Peyer's patch (tissue), 4 donors: ENCODE measurements around the gene AQP3.

ENCODE experiments used
- POLR2A ChIP-seq, 2 donors: fragments of 450-650 bp; IDR thresholded peaks; one replicate each; pipeline ENCODE4 v1.5.1; 2017; ENCODE audit warnings: antibody characterized with exemption in 2 of 2, mild to moderate bottlenecking in 2 of 2, moderate library complexity in 2 of 2
- TF ChIP-seq, protein P1 (sequence below), 6 experiments: fragments of 450-650 bp in 4 of 6; fragments of 200-600 bp in 2 of 6; sonication (generic) in 1 of 6; IDR thresholded peaks; one replicate each; pipeline ENCODE4 v1.5.1; 2017 to 2019; ENCODE audit warnings: antibody characterized with exemption in 6 of 6, mild to moderate bottlenecking in 3 of 6, moderate library complexity in 1 of 6

DNA sequence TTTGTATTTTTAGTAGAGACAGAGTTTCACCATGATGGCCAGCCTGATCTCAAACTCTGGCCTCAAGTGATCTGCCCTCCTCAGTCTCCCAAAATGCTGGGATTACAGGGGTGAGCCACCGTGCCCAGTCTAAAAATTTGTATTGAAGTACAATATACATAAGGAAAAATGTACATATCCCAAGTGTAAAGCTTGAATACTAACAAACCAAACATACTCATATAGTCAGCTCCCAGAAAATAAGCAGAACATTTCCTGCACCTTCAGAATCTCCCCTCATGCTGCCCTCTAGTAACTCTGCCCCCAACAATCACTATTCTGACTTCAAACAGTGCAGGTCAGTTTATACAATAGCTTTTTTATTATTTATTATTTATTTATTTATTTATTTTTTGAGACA lies 28.0 kb upstream of the AQP3 start:
- no peak for TF ChIP-seq POLR2A (IDR thresholded peaks at IDR 0.05)
- TF ChIP-seq, protein P1, sequence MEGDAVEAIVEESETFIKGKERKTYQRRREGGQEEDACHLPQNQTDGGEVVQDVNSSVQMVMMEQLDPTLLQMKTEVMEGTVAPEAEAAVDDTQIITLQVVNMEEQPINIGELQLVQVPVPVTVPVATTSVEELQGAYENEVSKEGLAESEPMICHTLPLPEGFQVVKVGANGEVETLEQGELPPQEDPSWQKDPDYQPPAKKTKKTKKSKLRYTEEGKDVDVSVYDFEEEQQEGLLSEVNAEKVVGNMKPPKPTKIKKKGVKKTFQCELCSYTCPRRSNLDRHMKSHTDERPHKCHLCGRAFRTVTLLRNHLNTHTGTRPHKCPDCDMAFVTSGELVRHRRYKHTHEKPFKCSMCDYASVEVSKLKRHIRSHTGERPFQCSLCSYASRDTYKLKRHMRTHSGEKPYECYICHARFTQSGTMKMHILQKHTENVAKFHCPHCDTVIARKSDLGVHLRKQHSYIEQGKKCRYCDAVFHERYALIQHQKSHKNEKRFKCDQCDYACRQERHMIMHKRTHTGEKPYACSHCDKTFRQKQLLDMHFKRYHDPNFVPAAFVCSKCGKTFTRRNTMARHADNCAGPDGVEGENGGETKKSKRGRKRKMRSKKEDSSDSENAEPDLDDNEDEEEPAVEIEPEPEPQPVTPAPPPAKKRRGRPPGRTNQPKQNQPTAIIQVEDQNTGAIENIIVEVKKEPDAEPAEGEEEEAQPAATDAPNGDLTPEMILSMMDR (IDR thresholded peaks at IDR 0.05), result no peak
